ENCODE results near the gene KIF6. TPM values are rescaled to one million over a fixed set of nuclear protein-coding genes. Genes with fewer than 3 reads are reported as not detected.

Gene KIF6
- total RNA-seq, 4 donors from 2014 or later, result under 0.01 to 0.34 (median 0.19) TPM; not detected in 1

DNA sequence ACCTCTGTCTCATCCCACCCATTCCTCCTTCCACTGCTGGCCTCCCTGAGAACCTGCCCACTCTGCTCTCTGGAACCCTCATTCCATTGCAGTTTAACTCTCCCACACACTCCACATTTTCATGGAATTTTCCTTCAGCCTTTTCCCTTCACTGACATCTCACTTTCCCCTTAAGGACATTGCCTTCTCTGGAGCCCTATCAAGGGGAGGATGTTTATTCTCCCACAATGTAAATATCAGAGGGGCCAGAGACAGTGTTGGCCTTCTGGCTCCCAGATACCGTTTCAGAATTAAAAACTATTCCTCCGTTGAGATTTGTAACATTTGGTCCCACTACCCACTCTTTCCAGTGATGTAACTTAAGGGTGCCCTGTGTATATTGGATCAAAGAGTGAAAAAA, 203.2 kb downstream of the KIF6 start:
- TF ChIP-seq, protein P1, sequence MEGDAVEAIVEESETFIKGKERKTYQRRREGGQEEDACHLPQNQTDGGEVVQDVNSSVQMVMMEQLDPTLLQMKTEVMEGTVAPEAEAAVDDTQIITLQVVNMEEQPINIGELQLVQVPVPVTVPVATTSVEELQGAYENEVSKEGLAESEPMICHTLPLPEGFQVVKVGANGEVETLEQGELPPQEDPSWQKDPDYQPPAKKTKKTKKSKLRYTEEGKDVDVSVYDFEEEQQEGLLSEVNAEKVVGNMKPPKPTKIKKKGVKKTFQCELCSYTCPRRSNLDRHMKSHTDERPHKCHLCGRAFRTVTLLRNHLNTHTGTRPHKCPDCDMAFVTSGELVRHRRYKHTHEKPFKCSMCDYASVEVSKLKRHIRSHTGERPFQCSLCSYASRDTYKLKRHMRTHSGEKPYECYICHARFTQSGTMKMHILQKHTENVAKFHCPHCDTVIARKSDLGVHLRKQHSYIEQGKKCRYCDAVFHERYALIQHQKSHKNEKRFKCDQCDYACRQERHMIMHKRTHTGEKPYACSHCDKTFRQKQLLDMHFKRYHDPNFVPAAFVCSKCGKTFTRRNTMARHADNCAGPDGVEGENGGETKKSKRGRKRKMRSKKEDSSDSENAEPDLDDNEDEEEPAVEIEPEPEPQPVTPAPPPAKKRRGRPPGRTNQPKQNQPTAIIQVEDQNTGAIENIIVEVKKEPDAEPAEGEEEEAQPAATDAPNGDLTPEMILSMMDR (IDR thresholded peaks at IDR 0.05; ENCODE audit: low read depth), result no peak

- TF ChIP-seq, protein P1 (IDR thresholded peaks at IDR 0.05; ENCODE audit: low read depth), result no peak
These were observed 204.3 kb downstream of the KIF6 start for GRCh38 chr6:39520916-39521315.

DNA sequence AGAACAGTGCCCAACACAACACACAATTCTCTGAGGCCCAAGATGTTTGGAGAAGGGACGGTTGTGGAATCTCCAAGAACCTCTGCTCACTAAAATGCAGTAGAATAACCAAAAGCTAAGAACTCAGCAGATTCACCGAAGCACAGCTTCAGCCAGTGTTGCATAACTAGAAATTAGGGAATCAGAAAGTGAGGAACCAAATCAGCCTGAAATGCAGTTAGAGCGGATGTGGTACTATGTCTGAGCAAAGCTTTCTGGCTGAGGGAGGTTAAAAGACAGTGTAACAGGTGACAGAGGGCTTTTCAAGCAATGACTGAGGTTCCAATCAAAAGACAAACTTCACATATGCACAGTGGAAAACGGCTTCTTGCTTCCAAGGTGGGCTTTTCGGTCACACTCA, 204.8 kb downstream of the KIF6 start:
- TF ChIP-seq, protein P1 (IDR thresholded peaks at IDR 0.05; ENCODE audit: low read depth), result no peak

DNA sequence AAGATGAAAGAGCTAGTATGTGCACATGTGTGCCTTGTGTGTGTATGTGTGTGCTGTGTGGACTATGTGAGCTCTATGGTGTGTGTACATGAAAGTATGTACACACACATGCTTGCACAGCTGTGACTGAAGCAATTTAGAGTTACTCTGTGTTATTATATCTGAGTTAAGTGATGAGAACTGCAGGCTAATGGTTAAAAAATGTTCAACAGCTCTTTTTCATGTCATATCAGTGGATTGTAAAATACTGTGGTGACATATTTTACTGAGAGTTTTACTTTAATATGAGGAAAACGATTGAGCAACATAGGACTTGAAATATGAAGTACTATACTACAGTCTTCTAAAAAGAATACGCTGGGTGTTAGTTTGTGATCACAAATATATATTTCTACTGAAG, 207.0 kb downstream of the KIF6 start:
- TF ChIP-seq, protein P1 (IDR thresholded peaks at IDR 0.05; ENCODE audit: low read depth), result no peak

DNA sequence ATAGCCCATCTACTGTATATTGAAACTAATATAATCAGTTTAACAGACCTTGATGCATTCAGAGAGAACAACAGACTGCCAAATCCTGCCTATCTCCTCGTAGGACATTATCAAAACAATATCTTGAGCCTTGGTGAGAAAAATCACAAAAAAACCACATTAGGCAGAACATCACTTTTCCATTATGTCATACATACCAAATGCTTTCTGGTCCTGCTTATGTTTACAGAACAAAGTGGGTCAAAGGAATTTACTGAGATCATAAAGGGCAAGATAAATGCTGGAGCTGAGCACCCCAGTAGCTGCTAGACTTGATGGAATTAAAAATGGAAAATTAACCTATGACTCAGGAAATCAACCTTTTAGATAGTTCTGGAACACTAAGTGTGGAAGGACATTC, 207.5 kb downstream of the KIF6 start:
- TF ChIP-seq, protein P1 (IDR thresholded peaks at IDR 0.05; ENCODE audit: low read depth), result no peak

GRCh38 chr6:39516471-39516870, 208.7 kb downstream of the KIF6 start:
- TF ChIP-seq, protein P1 (IDR thresholded peaks at IDR 0.05; ENCODE audit: low read depth), result no peak

DNA sequence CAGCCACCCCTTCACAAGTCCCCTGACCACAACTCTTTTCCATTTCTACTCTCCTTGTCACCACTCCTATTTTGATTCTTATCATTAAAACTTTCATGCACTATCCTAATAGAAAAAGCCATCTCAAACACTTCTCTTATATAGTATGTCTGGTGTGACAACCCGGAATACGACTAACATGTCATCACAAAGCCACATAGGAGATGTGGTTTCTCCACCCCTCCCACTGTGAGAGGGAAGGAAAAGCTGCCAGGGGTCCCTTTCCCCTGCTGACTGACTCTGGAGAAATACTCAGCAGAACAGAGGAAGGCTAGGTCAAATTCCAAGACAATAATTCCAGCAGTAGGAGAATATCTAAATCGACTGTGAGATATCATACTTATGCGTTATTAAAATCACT, 209.7 kb downstream of the KIF6 start:
- TF ChIP-seq, protein P1 (IDR thresholded peaks at IDR 0.05; ENCODE audit: low read depth), result no peak
